ENCODE data around the gene TRIM47. TPM values are rescaled to one million over a fixed set of nuclear protein-coding genes. Genes with fewer than 3 reads are reported as not detected.

Gene TRIM47
- total RNA-seq, 1 experiment from 2014 or later = 86.7 TPM

GRCh38 chr17:75922963-75923874, 44.8 kb upstream of the TRIM47 start:
- Histone ChIP-seq H3K9ac (ENCODE audit: low read length) (no peak overlapping the region), H4K20me1 (ENCODE audit: insufficient read depth) (no peaks in the 10 kb centered on the region), H3K4me2 (ENCODE audit: low read length) (no peak overlapping the region), H3K9me3 (ENCODE audit: control insufficient read depth in 1 of 2, insufficient read depth in 1 of 2, low read depth in 1 of 2, low read length in 2 of 2) (no peaks in the 10 kb centered on the region), H3K79me2 (ENCODE audit: insufficient read depth, low read length) (no peaks in the 10 kb centered on the region), H3K4me1 (ENCODE audit: control insufficient read depth in 1 of 2, insufficient read depth in 2 of 2, low read length in 2 of 2) (peaks cover 0 to 8% of the 10 kb centered on the region in 2 experiments; a peak in 2 of 4 replicates), H3K9me2 (ENCODE audit: insufficient read depth) (no peaks in the 10 kb centered on the region), H2AFZ (ENCODE audit: low read depth, low read length, poor library complexity, severe bottlenecking) (no peak overlapping the region), H3K36me3 (ENCODE audit: control insufficient read depth in 1 of 2, insufficient read depth in 2 of 2, low read length in 2 of 2) (no peaks in the 10 kb centered on the region), H3K27ac (ENCODE audit: low read depth, low read length) (no peak overlapping the region), H3K4me3 (replicated peaks in 1 of 2; ENCODE audit: low read depth in 1 of 2, low read length in 2 of 2) (no peak overlapping the region), H3K27me3 (ENCODE audit: insufficient read depth, low read length) (no peaks in the 10 kb centered on the region)
- CTCF ChIA-PET = no interaction called here
- no TSS peak for BruUV-seq (replicated peaks)
- RAD21 ChIA-PET (ENCODE audit: low non-redundant PET in 1 of 2, low total read pairs in 2 of 2, uncharacterized antibody in 2 of 2, unreplicated experiment in 2 of 2) = no interaction called here
- POLR2A ChIA-PET = no interaction called here
- intact Hi-C loops (cut with micrococcal nuclease) = no loop called here
- DNase-seq (ENCODE audit: low read depth, low spot score) (no peak), ATAC-seq (no peak)
- TF ChIP-seq CBX3 (IDR thresholded peaks at IDR 0.05; ENCODE audit: low read depth) = no peak

DNA sequence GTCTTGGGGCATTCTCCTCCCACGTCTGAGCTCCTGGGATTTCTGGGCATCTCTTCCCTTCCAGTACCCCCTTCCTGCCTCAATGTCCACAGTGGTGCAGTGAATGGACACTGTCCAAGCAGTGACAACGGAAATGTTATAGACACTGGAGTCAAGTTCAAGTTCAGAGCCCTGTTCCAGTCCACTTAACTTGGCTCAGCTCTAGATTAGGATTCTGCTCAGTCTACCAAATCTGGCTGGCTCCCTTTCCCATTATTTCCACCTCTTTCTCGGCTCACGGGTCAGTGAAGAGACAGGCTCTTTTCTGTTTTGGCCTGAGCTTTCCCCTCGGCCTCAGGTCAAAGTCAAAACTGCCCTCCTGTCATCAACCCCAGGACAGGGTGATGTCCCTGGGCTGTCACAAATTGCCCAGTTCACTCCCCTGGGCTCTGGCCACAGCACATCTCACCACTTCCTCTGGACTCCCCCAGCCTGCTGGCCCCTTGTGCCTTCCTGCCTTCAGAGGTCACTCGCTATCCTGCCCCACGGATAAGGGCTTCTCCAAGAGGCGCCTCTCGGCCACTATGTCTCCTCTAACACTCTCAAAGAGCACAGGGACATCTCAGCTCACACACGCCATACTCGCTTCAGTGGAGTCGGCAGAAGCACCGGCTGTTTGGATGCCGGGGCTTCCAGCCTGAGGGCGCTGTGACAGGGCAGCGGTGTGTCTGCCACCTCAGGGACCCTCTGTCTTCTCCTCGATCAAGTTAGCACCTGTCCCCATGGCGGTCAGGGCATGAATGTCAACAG, 44.0 kb upstream of the TRIM47 start:
- ChIA-PET CTCF (no interaction called here), RAD21 (ENCODE audit: low non-redundant PET in 1 of 2, low total read pairs in 2 of 2, uncharacterized antibody in 2 of 2, unreplicated experiment in 2 of 2) (no interaction called here), POLR2A (interaction anchor here (1.8 kb wide), 1 partner anchor 142 kb away, joined by 4 read pairs; no protein-coding TSS in a partner anchor)
- Histone ChIP-seq H3K4me3 (replicated peaks in 1 of 2; ENCODE audit: low read depth in 1 of 2, low read length in 2 of 2) (no peak overlapping the region), H3K9me3 (ENCODE audit: control insufficient read depth in 1 of 2, insufficient read depth in 1 of 2, low read depth in 1 of 2, low read length in 2 of 2) (no peaks in the 10 kb centered on the region), H2AFZ (ENCODE audit: low read depth, low read length, poor library complexity, severe bottlenecking) (no peak overlapping the region), H3K27ac (ENCODE audit: low read depth, low read length) (no peak overlapping the region), H3K4me2 (ENCODE audit: low read length) (no peak overlapping the region), H3K27me3 (ENCODE audit: insufficient read depth, low read length) (no peaks in the 10 kb centered on the region), H3K36me3 (ENCODE audit: control insufficient read depth in 1 of 2, insufficient read depth in 2 of 2, low read length in 2 of 2) (no peaks in the 10 kb centered on the region), H3K79me2 (ENCODE audit: insufficient read depth, low read length) (no peaks in the 10 kb centered on the region), H4K20me1 (ENCODE audit: insufficient read depth) (no peaks in the 10 kb centered on the region), H3K9me2 (ENCODE audit: insufficient read depth) (no peaks in the 10 kb centered on the region), H3K4me1 (ENCODE audit: control insufficient read depth in 1 of 2, insufficient read depth in 2 of 2, low read length in 2 of 2) (peaks cover 0 to 3% of the 10 kb centered on the region in 2 experiments; a peak in 2 of 4 replicates), H3K9ac (ENCODE audit: low read length) (no peak overlapping the region)
- TF ChIP-seq ZFX (IDR thresholded peaks at IDR 0.05) = 0 out of 2 replicates have a peak, but pooled peaks have one; percentile 0
- TF ChIP-seq RAD21 (IDR thresholded peaks at IDR 0.05; ENCODE audit: low read depth) = no peak
- TF ChIP-seq, protein P1, sequence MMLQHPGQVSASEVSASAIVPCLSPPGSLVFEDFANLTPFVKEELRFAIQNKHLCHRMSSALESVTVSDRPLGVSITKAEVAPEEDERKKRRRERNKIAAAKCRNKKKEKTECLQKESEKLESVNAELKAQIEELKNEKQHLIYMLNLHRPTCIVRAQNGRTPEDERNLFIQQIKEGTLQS (IDR thresholded peaks at IDR 0.05) = no peak
- intact Hi-C loops (cut with micrococcal nuclease) = no loop called here
- BruUV-seq (replicated peaks) = no TSS peak
- DNase-seq (ENCODE audit: low read depth, low spot score) = no peak
- ATAC-seq = no peak

Measured in HCT116 (cell line).